PC-3 (cell line): Measurements from ENCODE around the gene MEI1. TPM values are rescaled to one million over a fixed set of nuclear protein-coding genes. Genes with fewer than 3 reads are reported as not detected.

Experiments used
- ATAC-seq: fragments of 200-7000 bp; cut with Tn5 transposase; 2 replicates; pipeline ENCODE4 v1.9.1; 2020; ENCODE audit warnings: mild to moderate bottlenecking, moderate library complexity
- BruUV-seq: library from RNA; stranded (reverse); fragments of 400-500 nt; replicated peaks from 2 replicates; lab custom pipeline; 2021; lab: Mats Ljungman, UMichigan
- CTCF ChIA-PET: fragments of 300-600 bp; sonication (Branson Sonifier 250); formaldehyde crosslinking; loops from one replicate; lab custom pipeline; 2022; ENCODE audit warnings: antibody characterized with exemption; lab: Charles Lee
- POLR2A ChIA-PET: fragments of 300-600 bp; sonication (Branson Sonifier 250); formaldehyde crosslinking; loops from one replicate; lab custom pipeline; 2022; ENCODE audit warnings: antibody characterized with exemption; ENCODE audit not compliant: unreplicated experiment; lab: Charles Lee
- DNase-seq: peaks from one replicate; pipeline ENCODE4 v3.0.0-alpha.2; 2015
- H2AFZ ChIP-seq: fragments of 300-600 bp; sonication (generic); 2 replicates; pipeline ENCODE4 v1.6.0; 2016; ENCODE audit warnings: antibody characterized with exemption, low read length
- H3F3A ChIP-seq: fragments of 300-600 bp; sonication (generic); one replicate; pipeline ENCODE4 v1.6.0; 2017; ENCODE audit warnings: antibody characterized with exemption, low read length, control low read depth, mild to moderate bottlenecking; ENCODE audit not compliant: unreplicated experiment
- H3K27ac ChIP-seq: fragments of 300-600 bp; sonication (generic); 2 replicates; pipeline ENCODE4 v1.5.1; 2016; ENCODE audit warnings: mild to moderate bottlenecking, low read length
- H3K27me3 ChIP-seq: fragments of 300-600 bp; sonication (generic); 2 replicates; pipeline ENCODE4 v1.6.1; 2016; ENCODE audit warnings: low read length, mixed read lengths
- H3K36me3 ChIP-seq: fragments of 300-600 bp; sonication (generic); 2 replicates; pipeline ENCODE4 v1.6.1; 2016; ENCODE audit warnings: low read depth, mixed run types, low read length, mixed read lengths
- H3K4me1 ChIP-seq: fragments of 300-600 bp; sonication (generic); 2 replicates; pipeline ENCODE4 v1.5.1; 2016; ENCODE audit warnings: low read length; ENCODE audit not compliant: insufficient read depth
- H3K4me2 ChIP-seq: fragments of 300-600 bp; sonication (generic); 2 replicates; pipeline ENCODE4 v1.6.0; 2016; ENCODE audit warnings: low read length
- H3K4me3 ChIP-seq: fragments of 300-600 bp; sonication (generic); 2 replicates; pipeline ENCODE4 v1.5.1; 2016; ENCODE audit warnings: mild to moderate bottlenecking, low read length, mixed read lengths
- H3K79me2 ChIP-seq: fragments of 300-600 bp; sonication (generic); 2 replicates; pipeline ENCODE4 v1.6.1; 2017; ENCODE audit warnings: low read length, mixed read lengths
- H3K9ac ChIP-seq: fragments of 300-600 bp; sonication (generic); 2 replicates; pipeline ENCODE4 v1.6.0; 2016; ENCODE audit warnings: mild to moderate bottlenecking, low read length
- H3K9me2 ChIP-seq: fragments of 300-600 bp; sonication (generic); replicated peaks from 2 replicates; pipeline ENCODE4 v1.6.1; 2016; ENCODE audit warnings: mixed run types, low read length, mixed read lengths
- H3K9me3 ChIP-seq: fragments of 300-600 bp; sonication (generic); 2 replicates; pipeline ENCODE4 v1.6.1; 2016; ENCODE audit warnings: low read length, mixed read lengths
- H4K20me1 ChIP-seq: fragments of 300-600 bp; sonication (generic); 2 replicates; pipeline ENCODE4 v1.6.1; 2016; ENCODE audit warnings: low read length, mixed read lengths
- EZH2 ChIP-seq: fragments of 300-600 bp; sonication (generic); IDR thresholded peaks from one replicate; pipeline ENCODE4 v1.6.1; 2017; ENCODE audit warnings: antibody characterized with exemption, mild to moderate bottlenecking, low read length; ENCODE audit not compliant: unreplicated experiment
- EZH2phosphoT487 ChIP-seq: fragments of 300-600 bp; sonication (generic); IDR thresholded peaks from 2 replicates; pipeline ENCODE4 v1.6.1; 2018; ENCODE audit warnings: mild to moderate bottlenecking, antibody characterized with exemption, low read length, borderline replicate concordance
- intact Hi-C: fragments of 100-400 bp; cut with micrococcal nuclease; formaldehyde crosslinking; loops from 2 replicates; pipeline ENCODE4 v1.9.0; 2023
- total RNA-seq: library from RNA; depleted of rRNA; stranded (reverse); fragments of >200 nt; gene quantifications from 2 replicates; pipeline ENCODE4 v1.2.3, GENCODE V29; 2014
- TF ChIP-seq, protein P1 (sequence below): fragments of 300-600 bp; sonication (generic); conservative IDR thresholded peaks from 2 replicates; pipeline ENCODE4 v1.5.1; 2017; ENCODE audit warnings: antibody characterized with exemption, low read depth, mild to moderate bottlenecking, low read length

Gene MEI1
- total RNA-seq, 1 experiment from 2014 or later = 1.4 TPM

DNA sequence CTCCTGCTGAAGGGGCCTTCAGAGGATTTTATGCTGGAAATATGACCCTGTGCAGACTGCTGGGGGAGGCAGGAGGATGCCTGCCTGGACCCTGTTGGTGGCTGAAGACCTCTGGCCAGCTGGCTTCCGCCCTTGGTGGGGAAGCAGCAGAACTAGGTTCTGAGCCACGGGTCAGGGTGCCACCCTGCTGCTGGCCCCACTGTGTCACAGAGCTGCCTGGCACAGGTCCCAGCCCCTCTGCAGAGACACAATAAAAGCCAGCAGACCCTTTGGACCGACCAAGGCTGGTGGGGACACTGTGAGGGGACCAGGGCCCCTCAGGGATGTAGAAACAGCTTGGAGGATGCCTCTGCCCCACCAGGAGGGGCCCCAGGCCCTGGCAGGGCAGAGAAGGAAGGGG, 126.7 kb downstream of the MEI1 start:
- Histone ChIP-seq H3K9me3 (no peaks in the 10 kb centered on the region), H2AFZ (no peak overlapping the region), H3K4me3 (no peak overlapping the region), H3K9ac (no peak overlapping the region), H3F3A (no peaks in the 10 kb centered on the region), H3K27ac (no peak overlapping the region), H3K4me1 (peaks cover 13% of the 10 kb centered on the region), H3K79me2 (no peaks in the 10 kb centered on the region), H3K4me2 (no peak overlapping the region), H3K27me3 (no peaks in the 10 kb centered on the region), H4K20me1 (no peaks in the 10 kb centered on the region), H3K36me3 (peaks cover 5% of the 10 kb centered on the region), H3K9me2 (no peaks in the 10 kb centered on the region)
- BruUV-seq = no TSS peak
- no peak for ATAC-seq
- POLR2A ChIA-PET = no interaction called here
- DNase-seq = no peak
- CTCF ChIA-PET = no interaction called here
- TF ChIP-seq EZH2 (no peak), EZH2phosphoT487 (no peak)
- TF ChIP-seq, protein P1, sequence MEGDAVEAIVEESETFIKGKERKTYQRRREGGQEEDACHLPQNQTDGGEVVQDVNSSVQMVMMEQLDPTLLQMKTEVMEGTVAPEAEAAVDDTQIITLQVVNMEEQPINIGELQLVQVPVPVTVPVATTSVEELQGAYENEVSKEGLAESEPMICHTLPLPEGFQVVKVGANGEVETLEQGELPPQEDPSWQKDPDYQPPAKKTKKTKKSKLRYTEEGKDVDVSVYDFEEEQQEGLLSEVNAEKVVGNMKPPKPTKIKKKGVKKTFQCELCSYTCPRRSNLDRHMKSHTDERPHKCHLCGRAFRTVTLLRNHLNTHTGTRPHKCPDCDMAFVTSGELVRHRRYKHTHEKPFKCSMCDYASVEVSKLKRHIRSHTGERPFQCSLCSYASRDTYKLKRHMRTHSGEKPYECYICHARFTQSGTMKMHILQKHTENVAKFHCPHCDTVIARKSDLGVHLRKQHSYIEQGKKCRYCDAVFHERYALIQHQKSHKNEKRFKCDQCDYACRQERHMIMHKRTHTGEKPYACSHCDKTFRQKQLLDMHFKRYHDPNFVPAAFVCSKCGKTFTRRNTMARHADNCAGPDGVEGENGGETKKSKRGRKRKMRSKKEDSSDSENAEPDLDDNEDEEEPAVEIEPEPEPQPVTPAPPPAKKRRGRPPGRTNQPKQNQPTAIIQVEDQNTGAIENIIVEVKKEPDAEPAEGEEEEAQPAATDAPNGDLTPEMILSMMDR = no peak
- intact Hi-C loops = no loop called here

- no peaks in the 10 kb centered on the region for H4K20me1 ChIP-seq
- H2AFZ ChIP-seq = no peak overlapping the region
- H3K9me3 ChIP-seq = no peaks in the 10 kb centered on the region
- no peaks in the 10 kb centered on the region for H3K9me2 ChIP-seq
- CTCF ChIA-PET = no interaction called here
- no peak for TF ChIP-seq EZH2
- TF ChIP-seq EZH2phosphoT487 = no peak
- TF ChIP-seq, protein P1 = no peak
- no peak overlapping the region for H3K9ac ChIP-seq
- peaks cover 5% of the 10 kb centered on the region for H3K36me3 ChIP-seq
- BruUV-seq = no TSS peak
- peaks cover 13% of the 10 kb centered on the region for H3K4me1 ChIP-seq
- H3K27ac ChIP-seq = no peak overlapping the region
- POLR2A ChIA-PET = no interaction called here
- intact Hi-C loops = no loop called here
- ATAC-seq = no peak
- no peak for DNase-seq
- no peaks in the 10 kb centered on the region for H3F3A ChIP-seq
- H3K4me3 ChIP-seq = no peak overlapping the region
- no peaks in the 10 kb centered on the region for H3K27me3 ChIP-seq
- H3K79me2 ChIP-seq = no peaks in the 10 kb centered on the region
- H3K4me2 ChIP-seq = no peak overlapping the region
Measured at GRCh38 chr22:41826430-41827383, 127.4 kb downstream of the MEI1 start.

- no TSS peak for BruUV-seq
- no peak for TF ChIP-seq EZH2phosphoT487
- no peak for TF ChIP-seq EZH2
- TF ChIP-seq, protein P1 = no peak
- Histone ChIP-seq H3K4me2 (no peak overlapping the region), H3K9me2 (no peaks in the 10 kb centered on the region), H3K4me3 (no peak overlapping the region), H2AFZ (no peak overlapping the region), H3K4me1 (peaks cover 11% of the 10 kb centered on the region), H3K27ac (no peak overlapping the region), H3K36me3 (peaks cover 5% of the 10 kb centered on the region), H3K27me3 (no peaks in the 10 kb centered on the region), H3K9ac (no peak overlapping the region), H3K79me2 (no peaks in the 10 kb centered on the region), H3F3A (no peaks in the 10 kb centered on the region), H3K9me3 (no peaks in the 10 kb centered on the region), H4K20me1 (no peaks in the 10 kb centered on the region)
- ChIA-PET POLR2A (no interaction called here), CTCF (no interaction called here)
- DNase-seq (no peak), ATAC-seq (no peak)
- intact Hi-C loops = no loop called here
Measured at GRCh38 chr22:41827671-41828070, 128.4 kb downstream of the MEI1 start.
